Measurements from ENCODE around the gene GNAQ.

The GNAQ gene

DNA sequence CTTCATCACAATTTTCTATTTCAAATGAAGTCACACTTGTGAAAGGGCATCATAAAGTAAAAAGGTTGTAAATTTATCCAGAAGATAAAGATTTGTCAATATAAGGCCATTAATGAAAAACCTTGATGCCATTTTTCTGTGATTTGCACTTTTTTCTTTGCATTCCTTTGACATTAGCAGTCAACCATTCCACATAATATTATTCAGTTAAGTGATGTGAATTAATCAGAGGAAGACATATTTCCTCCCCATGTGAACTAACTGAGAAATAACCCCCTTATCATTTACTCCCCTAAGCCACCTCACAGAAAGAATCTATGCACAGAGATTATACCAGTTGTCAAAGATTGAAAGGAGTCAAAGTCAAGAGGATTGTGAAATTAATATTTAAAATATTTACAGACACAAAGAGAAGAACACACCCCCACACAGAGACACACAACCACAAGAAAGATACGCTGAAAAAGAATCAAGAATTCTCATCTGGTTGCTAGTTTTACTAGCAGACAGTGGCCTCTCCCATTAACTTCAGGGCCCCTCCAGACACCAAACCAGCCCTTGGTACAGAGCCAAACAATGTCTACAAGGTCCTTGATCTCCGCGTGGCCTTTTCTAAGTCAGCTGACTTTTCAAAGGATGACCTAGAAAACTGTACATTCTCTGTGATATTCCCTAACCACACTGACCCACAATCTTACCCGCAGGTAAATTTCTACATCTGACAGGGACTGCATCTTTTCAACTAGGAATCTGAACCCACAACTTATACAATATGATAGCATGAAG, 29.5 kb downstream of the GNAQ start:
- DNase-seq (no peak), ATAC-seq (no peak)
- Mint-ChIP-seq H3K9me3 (no peaks in the 10 kb centered on the region), H3K4me3 (no peak overlapping the region), H3K27me3 (no peaks in the 10 kb centered on the region), H3K4me1 (peaks cover 56% of the 10 kb centered on the region), H3K36me3 (ENCODE audit: low read depth) (no peaks in the 10 kb centered on the region), H3K27ac (no peak overlapping the region)

DNA sequence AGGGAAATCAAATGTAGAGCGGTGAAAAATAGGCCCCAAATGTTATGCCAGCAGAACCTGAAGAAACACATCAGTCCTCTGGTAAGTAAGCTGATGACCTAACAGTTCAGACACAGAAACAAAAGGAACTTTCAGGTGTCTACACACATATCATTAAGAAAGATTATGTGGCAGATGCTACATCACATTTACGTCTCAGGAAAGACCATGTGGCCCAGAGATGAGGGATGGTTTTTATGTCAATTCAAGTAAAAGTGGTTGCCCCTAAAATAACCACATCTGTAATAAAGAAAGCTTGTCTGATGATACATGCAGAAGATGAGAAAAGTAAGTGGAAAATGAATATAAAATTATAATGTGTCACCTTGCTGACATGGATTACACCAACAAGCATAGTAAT, 31.4 kb downstream of the GNAQ start:
- peak; percentile 80 for ATAC-seq

DNA sequence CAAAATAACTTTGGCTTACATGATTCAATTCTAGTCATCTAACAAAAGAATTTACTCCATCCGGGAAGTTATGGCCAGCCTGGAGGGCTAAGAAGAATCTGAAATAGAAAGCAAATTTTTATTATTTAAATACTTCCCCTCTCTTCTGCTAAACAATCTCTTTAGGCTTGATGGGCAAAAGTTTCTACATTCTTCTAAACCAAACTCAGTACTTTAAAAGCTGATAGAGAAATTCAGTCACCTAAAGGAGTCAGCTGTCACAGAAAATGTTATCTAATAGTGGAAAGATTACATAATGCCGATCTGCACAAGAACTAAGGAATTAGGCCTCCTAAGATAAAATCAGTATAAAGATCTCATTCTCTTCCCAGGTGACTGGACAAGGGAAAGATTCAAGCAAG, 32.4 kb downstream of the GNAQ start:
- no peaks in the 10 kb centered on the region for H3K36me3 Mint-ChIP-seq (ENCODE audit: low read depth)
- no peaks in the 10 kb centered on the region for H3K9me3 Mint-ChIP-seq
- DNase-seq: no peak
- H3K4me1 Mint-ChIP-seq: peaks cover 48% of the 10 kb centered on the region
- no peak overlapping the region for H3K4me3 Mint-ChIP-seq
- no peak for ATAC-seq
- H3K27me3 Mint-ChIP-seq: no peaks in the 10 kb centered on the region
- H3K27ac Mint-ChIP-seq: no peak overlapping the region

More for the DNA sequence above, 31.4 kb downstream of the GNAQ start:
- Mint-ChIP-seq H3K9me3 (no peaks in the 10 kb centered on the region), H3K36me3 (ENCODE audit: low read depth) (no peaks in the 10 kb centered on the region), H3K27me3 (no peaks in the 10 kb centered on the region), H3K27ac (no peak overlapping the region), H3K4me1 (peaks cover 52% of the 10 kb centered on the region), H3K4me3 (no peak overlapping the region)
- no peak for DNase-seq

DNA sequence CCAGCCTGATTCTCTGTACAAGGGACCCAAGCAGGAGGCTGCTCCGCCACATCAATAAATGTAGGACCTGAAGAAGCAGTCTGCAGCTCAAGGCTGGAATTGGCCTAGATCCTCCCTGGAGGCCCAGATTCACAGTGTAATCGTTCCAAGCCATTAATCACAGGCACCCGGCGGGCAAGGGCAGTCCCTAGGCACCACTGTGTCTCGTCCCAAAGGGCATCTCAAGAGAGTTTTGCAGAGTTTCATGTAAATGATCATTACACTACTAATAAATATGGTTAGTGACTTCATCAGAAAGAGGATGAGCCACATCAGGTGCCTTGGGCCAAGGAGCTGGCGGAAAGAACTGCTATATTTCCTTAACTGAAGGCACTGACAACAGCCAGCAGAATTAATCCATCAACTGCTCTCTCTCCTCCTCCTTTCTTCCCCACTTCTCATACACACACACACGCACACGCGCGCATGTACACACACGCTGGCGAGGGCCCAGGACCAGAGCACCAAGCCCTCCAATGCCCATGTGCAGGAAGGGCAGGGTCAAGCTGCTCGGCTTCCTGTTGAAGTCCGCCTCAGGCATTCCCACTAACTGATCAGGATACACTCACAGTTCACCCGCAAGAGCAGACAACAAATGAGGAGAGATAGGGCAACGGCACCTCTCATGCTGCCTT, 33.9 kb downstream of the GNAQ start:
- Mint-ChIP-seq H3K4me1 (peaks cover 42% of the 10 kb centered on the region), H3K27ac (no peak overlapping the region)

DNA sequence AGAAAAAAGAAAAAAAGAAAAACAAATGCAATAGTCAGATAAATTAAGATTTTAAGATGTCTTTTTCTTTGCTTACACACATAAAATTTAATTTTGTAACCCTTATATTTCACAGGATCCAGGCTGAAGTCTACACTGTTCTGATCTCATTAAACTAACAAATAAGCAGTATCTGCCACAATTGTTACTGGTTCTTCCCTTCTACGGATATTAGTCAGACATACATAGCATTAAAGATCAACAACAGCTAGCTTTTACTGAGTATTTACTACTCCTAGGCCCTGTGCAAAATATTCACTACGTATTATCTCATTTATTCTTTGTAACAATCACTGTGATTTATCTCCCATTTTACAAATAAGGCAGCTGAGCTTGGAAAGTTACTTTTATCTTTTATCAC, 34.9 kb downstream of the GNAQ start:
- peaks cover 31% of the 10 kb centered on the region for H3K4me1 Mint-ChIP-seq
- no peak overlapping the region for H3K4me3 Mint-ChIP-seq
- ATAC-seq (no peak), DNase-seq (no peak)
- H3K36me3 Mint-ChIP-seq (ENCODE audit: low read depth): peaks cover 6% of the 10 kb centered on the region
- no peaks in the 10 kb centered on the region for H3K27me3 Mint-ChIP-seq
- no peaks in the 10 kb centered on the region for H3K9me3 Mint-ChIP-seq
- H3K27ac Mint-ChIP-seq: no peak overlapping the region

More for the DNA sequence above, 33.9 kb downstream of the GNAQ start:
- no peaks in the 10 kb centered on the region for H3K27me3 Mint-ChIP-seq
- DNase-seq: no peak
- no peaks in the 10 kb centered on the region for H3K36me3 Mint-ChIP-seq (ENCODE audit: low read depth)
- H3K4me3 Mint-ChIP-seq: no peak overlapping the region
- ATAC-seq: no peak
- H3K9me3 Mint-ChIP-seq: no peaks in the 10 kb centered on the region

DNA sequence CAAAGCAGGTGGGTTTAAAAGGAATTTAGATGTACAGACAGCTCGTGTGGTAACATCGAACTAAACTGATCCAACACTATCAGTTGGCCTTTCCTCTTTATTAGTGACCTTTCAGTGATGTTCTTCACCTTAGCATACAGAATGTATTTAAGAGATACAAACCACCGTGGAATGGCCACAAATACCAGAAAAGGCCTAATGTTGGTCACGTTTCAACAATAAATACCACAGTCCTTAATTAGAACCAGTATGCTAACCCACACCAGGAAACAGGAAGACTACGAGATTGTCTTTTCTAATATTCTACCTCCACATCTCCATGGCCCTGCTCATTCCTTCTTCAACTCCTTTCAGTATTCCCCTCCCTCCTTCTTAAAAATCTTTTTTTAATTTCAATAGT, 40.4 kb downstream of the GNAQ start:
- Mint-ChIP-seq H3K27me3 (no peaks in the 10 kb centered on the region), H3K27ac (no peak overlapping the region), H3K4me3 (no peak overlapping the region), H3K9me3 (no peaks in the 10 kb centered on the region), H3K36me3 (ENCODE audit: low read depth) (peaks cover 7% of the 10 kb centered on the region), H3K4me1 (peaks cover 13% of the 10 kb centered on the region)
- no peak for DNase-seq
- ATAC-seq: no peak

DNA sequence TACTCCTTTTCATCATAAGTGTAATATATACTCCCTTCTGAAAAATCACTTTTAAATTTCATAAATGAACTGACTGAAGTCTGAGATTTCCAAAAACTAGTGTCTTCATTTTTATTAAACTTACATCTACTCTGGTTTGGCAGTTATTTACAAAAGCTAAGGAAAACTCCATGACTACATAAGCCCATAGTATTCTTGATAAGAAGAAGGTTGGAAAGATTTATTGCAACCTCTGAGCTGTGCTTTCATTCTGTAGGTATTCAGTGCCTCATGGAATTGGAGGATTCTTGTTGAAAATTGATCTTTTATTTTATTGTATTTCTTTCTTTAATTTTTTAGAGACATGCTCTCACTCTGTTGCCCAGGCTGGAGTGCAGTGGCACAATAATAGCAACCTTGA, 41.7 kb downstream of the GNAQ start:
- Mint-ChIP-seq H3K27me3 (no peaks in the 10 kb centered on the region), H3K36me3 (ENCODE audit: low read depth) (peaks cover 7% of the 10 kb centered on the region), H3K4me1 (peaks cover 17% of the 10 kb centered on the region), H3K9me3 (no peaks in the 10 kb centered on the region), H3K27ac (no peak overlapping the region), H3K4me3 (no peak overlapping the region)
- ATAC-seq: no peak
- no peak for DNase-seq

DNA sequence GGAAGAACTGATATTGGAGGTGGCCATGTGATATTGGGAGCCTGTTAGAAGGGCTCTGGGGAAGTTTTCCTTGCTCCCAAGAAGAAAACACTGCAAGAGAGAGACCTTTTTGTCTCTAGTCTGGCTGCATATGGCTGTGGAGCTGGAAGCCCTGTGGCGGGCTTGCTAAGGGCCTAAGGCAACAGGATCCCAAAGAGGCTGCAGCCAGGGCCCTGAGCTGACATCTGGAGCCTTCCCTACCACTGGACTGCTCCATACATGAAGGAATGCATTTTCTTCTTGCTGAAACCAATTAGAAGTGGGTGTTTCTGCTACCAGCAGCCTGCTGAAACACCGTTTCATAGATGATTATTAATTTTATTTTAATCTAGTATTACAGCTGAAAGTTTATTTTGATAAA, 42.2 kb downstream of the GNAQ start:
- no peak for ATAC-seq
- no peaks in the 10 kb centered on the region for H3K9me3 Mint-ChIP-seq

DNA sequence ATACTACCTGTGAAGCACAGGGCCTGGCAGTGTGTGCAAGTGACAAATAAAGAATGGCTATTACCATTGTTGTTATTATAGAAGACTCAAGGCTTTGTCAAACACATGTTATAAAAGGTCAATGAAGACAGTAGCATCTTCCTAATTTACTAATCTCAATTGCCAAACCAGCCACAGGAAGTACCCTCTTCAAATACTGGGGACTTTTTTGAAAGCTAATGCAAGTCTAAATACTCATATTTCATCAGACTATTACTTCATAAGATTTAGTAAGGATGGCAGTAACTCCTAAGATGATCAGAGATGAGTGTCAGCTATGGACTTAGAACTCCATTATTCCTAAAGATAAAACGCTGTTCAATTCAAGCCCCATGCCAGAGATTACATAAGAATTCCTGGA, 43.0 kb downstream of the GNAQ start:
- DNase-seq (no peak), ATAC-seq (no peak)
- Mint-ChIP-seq H3K36me3 (ENCODE audit: low read depth) (peaks cover 7% of the 10 kb centered on the region), H3K9me3 (no peaks in the 10 kb centered on the region), H3K4me3 (no peak overlapping the region), H3K4me1 (peaks cover 19% of the 10 kb centered on the region), H3K27ac (no peak overlapping the region), H3K27me3 (no peaks in the 10 kb centered on the region)

More for the DNA sequence above, 42.2 kb downstream of the GNAQ start:
- Mint-ChIP-seq H3K4me1 (peaks cover 17% of the 10 kb centered on the region), H3K36me3 (ENCODE audit: low read depth) (peaks cover 7% of the 10 kb centered on the region), H3K4me3 (no peak overlapping the region), H3K27ac (no peak overlapping the region), H3K27me3 (no peaks in the 10 kb centered on the region)
- DNase-seq: no peak

DNA sequence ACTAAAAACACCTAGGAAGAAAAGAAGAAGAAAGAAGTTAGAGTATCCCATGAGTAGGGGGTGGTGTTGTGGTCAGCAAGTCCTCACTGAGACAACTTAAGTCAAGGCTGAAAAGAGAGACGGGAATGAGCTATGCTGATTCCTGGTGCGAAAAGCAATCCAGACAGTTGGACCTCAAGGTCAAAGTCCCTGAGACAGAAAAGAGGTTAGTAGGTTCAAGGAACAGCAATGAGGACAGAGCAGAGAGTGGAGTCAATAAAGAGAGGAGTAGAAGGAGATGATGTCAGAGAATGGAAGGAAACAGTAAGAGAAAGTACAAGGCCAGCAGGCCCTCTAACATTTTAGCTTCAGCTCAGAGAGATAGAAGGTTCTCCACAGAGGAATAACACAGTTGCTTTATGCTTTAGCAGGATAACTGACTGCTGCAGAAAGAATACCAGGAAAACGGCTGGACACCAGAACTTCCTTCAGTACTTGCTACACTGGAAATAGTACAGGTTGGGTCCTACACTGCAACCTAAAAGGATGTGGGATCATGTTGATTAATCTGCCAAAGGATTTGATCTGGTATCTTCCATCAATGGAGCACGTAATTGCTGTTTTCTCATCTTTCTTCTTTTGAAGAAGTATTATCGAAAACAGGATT, 43.6 kb downstream of the GNAQ start:
- H3K4me3 Mint-ChIP-seq: no peak overlapping the region
- no peak overlapping the region for H3K27ac Mint-ChIP-seq

DNA sequence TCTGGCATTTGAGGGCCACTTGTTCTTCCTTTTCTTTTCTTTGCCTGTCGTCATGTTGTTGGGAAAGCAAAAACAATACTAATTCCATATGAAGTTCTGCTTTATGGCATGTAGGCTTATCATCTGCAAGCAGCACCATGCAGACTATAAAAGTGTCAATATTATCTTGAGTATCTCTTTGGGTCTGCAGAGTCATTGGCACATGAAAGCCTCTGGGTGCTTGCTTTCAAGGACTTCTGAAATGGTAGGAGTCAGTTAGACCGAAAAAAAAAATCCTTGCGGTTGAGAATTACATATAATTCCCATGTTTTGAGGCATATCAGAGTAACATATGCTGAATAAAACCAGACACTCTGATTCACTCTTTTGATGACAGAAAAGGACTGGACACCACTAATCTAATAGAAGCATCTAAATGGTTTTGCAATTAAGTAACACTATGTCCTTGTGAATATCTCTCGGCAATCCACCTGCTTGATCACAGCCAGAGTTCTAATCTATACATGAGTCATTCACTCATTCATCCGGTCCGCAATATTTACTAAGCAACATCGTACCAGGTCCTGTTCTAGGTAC, 44.4 kb downstream of the GNAQ start:
- DNase-seq: no peak
- H3K27me3 Mint-ChIP-seq: no peaks in the 10 kb centered on the region

More for the DNA sequence above, 43.6 kb downstream of the GNAQ start:
- DNase-seq: no peak
- ATAC-seq: no peak
- Mint-ChIP-seq H3K36me3 (ENCODE audit: low read depth) (peaks cover 7% of the 10 kb centered on the region), H3K9me3 (no peaks in the 10 kb centered on the region), H3K27me3 (no peaks in the 10 kb centered on the region), H3K4me1 (peaks cover 26% of the 10 kb centered on the region)

DNA sequence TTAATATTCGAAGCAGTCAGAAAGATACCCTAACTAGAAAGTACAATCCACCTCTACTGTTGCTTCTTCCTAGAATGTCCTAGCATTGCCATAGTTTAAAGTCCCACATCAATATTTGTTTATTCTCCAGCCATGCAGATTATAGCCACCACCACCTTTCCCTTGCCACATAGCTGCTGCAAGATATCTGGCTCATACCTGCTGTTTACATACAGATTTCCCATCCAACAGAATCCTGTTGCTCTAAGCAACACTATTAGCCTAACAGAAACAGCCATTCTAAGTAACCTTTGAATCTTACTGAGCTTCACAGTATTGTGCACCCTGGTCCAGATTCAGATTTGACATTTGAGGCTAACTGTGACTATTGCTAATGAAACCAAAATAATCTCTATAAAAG, 45.6 kb downstream of the GNAQ start:
- no peaks in the 10 kb centered on the region for H3K27me3 Mint-ChIP-seq
- peaks cover 41% of the 10 kb centered on the region for H3K4me1 Mint-ChIP-seq
- H3K4me3 Mint-ChIP-seq: no peak overlapping the region
- no peak overlapping the region for H3K27ac Mint-ChIP-seq
- H3K36me3 Mint-ChIP-seq (ENCODE audit: low read depth): no peaks in the 10 kb centered on the region
- no peaks in the 10 kb centered on the region for H3K9me3 Mint-ChIP-seq
- DNase-seq (no peak), ATAC-seq (peak; percentile 29)

More for the DNA sequence above, 44.4 kb downstream of the GNAQ start:
- no peak overlapping the region for H3K27ac Mint-ChIP-seq
- peaks cover 33% of the 10 kb centered on the region for H3K4me1 Mint-ChIP-seq
- ATAC-seq: no peak
- H3K9me3 Mint-ChIP-seq: no peaks in the 10 kb centered on the region
- no peak overlapping the region for H3K4me3 Mint-ChIP-seq
- H3K36me3 Mint-ChIP-seq (ENCODE audit: low read depth): peaks cover 5% of the 10 kb centered on the region

DNA sequence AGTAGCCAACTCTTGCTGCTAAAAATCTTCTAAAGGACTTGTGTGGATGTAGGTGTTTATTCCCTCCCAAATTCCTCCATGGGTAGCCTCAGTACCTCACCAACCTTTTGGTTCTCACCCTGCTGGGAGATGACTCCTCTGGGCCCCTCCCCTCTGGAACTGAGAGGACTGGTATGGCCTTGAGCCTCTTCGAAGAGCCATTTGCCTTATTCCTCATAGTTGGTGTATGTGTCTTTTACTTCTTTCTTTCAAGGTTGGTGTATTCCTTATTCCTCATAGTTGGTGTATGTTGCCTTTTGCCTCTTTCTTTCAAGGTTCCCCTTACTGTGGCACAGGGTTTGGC, 48.3 kb downstream of the GNAQ start:
- Mint-ChIP-seq H3K4me1 (peaks cover 61% of the 10 kb centered on the region), H3K4me3 (no peak overlapping the region), H3K27ac (no peak overlapping the region), H3K36me3 (ENCODE audit: low read depth) (peaks cover 2% of the 10 kb centered on the region), H3K9me3 (no peaks in the 10 kb centered on the region), H3K27me3 (no peaks in the 10 kb centered on the region)
- no peak for DNase-seq
- no peak for ATAC-seq

DNA sequence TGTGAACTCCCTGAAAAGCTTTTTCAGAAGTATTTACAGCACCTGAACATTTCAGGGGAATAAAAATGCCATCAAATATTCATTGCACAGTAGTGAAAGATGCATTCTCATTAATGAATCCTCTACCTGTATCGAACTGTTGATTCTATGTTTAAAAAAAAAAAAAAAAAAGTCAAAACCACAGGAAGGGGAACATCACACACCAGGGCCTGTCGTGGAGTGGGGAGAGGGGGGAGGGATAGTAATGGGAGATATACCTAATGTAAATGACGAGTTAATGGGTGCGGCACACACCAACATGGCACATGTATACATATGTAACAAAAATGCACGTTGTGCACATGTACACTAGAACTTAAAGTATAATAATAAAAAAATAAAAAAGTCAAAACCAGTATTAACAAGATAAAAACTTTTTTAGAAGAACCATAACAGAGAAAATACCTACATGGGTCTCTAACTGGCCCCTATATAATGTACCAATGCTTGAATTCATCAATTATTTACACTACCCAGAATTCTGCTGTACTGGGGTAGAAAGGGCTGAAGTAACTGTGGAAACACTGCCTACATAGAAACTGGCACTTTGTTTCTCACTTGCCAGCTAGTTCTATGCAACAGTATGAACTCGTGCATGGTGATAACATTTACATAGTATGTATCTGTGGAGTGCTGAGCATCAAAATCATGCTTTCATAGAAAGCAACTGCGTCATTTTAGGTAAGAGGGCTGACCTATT, 48.9 kb downstream of the GNAQ start:
- no peak for DNase-seq
- H3K4me1 Mint-ChIP-seq: peaks cover 66% of the 10 kb centered on the region
- H3K27me3 Mint-ChIP-seq: no peaks in the 10 kb centered on the region
- no peak for ATAC-seq
- H3K36me3 Mint-ChIP-seq (ENCODE audit: low read depth): peaks cover 2% of the 10 kb centered on the region
- H3K27ac Mint-ChIP-seq: no peak overlapping the region
- no peak overlapping the region for H3K4me3 Mint-ChIP-seq
- H3K9me3 Mint-ChIP-seq: no peaks in the 10 kb centered on the region
